Measurements from ENCODE around the gene CCDC85B. TPM values are rescaled to one million over a fixed set of nuclear protein-coding genes. Genes with fewer than 3 reads are reported as not detected.

Gene CCDC85B
- total and polyA plus RNA-seq, 2 of the 13 experiments (the other 11 are each of a cell fraction or from before 2014, with no cell fraction given) = 8.2 to 19.5 TPM

DNA sequence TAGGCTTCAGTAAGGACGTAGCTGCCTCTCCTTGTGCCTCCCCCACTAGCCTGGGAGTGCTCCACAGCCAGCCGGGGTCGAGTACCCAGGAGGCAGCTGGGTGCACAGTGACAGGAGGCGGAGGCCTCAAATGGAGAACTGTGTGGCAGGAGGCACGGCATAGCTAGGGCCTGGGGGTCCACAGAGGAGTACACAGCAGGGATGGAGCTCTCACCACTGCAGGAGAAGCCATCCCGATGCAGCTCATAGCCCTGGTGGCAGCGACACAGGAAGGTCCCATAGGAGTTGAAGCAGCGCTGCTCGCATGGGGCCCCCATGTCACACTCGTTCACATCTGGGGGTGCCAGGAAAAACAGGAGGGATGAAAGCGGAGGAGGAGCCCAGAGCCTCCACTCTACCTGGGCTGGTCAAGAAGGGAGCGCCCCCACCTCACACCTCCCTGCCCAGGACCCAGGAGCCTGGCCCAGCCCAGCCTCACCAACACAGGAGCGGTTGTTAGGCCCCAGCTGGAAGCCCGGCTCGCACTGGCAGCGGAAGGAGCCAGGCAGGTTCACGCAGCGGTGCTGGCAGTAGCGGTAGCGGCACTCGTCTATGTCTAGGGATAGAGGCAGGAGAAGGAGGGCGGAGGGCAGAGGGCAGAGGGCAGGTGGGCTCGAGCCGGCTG is 20.7 kb upstream of the CCDC85B start (continued):
- peak; percentile 31 for TF ChIP-seq ZNF687 (CRISPR knock-in tag; IDR thresholded peaks at IDR 0.05)

DNA sequence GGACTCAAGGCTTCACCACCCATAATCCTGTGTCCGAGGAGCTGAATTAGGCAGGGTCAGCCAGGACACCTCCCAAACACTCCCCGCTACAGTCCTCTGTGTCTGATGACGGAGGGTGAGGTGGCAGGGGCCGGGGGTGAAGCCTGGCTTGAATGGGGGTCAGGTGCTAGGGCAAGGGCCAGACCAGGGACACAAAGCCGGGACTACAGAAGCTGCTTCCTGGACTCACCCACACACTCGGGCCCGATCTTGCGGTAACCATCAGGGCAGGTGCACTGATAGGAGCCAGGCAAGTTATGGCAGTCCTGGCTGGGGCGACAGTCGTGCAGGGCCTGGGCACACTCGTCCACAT is 20.2 kb upstream of the CCDC85B start:
- DNase-seq (ENCODE audit: low spot score) = no peak
- Histone ChIP-seq H3K27ac (ENCODE audit: extremely low read length, insufficient read depth, low read length) (no peak overlapping the region), H3K9ac (ENCODE audit: insufficient read depth, low read depth, low read length) (no peak overlapping the region), H3K4me3 (replicated peaks in 1 of 3; ENCODE audit: insufficient read depth in 1 of 3, low read depth in 2 of 3, low read length in 3 of 3) (no peak overlapping the region; a peak in 1 of 6 replicates), H3K9me3 (ENCODE audit: low read length) (no peaks in the 10 kb centered on the region), H3K36me3 (replicated peaks in 1 of 2; ENCODE audit: control insufficient read depth in 1 of 2, insufficient read depth in 2 of 2, low read length in 2 of 2) (peaks cover 2 to 17% of the 10 kb centered on the region in 2 experiments; a peak in 4 of 5 replicates), H3K4me1 (ENCODE audit: insufficient read depth, low read length) (peaks cover 22% of the 10 kb centered on the region), H3K79me2 (ENCODE audit: insufficient read depth, low read length) (no peaks in the 10 kb centered on the region), H4K20me1 (ENCODE audit: insufficient read depth, low read length) (no peaks in the 10 kb centered on the region), H2AFZ (ENCODE audit: low read length) (no peak overlapping the region), H3K4me2 (ENCODE audit: low read depth, low read length) (peak overlapping the region; percentile 71), H3K27me3 (ENCODE audit: control insufficient read depth in 1 of 2, insufficient read depth in 2 of 2, low read length in 2 of 2) (no peaks in the 10 kb centered on the region; a peak in 1 of 5 replicates)
- in situ Hi-C loops (cut with HindIII; ENCODE audit: extremely low pct_ligation_motif_present, low pct_unique_long_range_greater_than_20kb) = no loop called here
- ATAC-seq = peak; percentile 4
- no TSS peak for BruUV-seq (replicated peaks)
- 88% methylated on average over 2 of the region's 11 CpGs for WGBS (ENCODE audit: low lambda C conversion rate)
- ChIA-PET POLR2A (interaction anchor here (1.0 to 8.9 kb wide), 4 partner anchors 11 to 20 kb away, joined by 3 to 81 read pairs (median 15); partner anchors contain the start of genes CCDC85B, CFL1, FIBP and MUS81), CTCF (ENCODE audit: low intra/inter-chr PET ratio, low total read pairs) (no interaction called here)
- TF ChIP-seq MED13 (CRISPR knock-in tag; IDR thresholded peaks at IDR 0.05) (no peak), AGO1 (IDR thresholded peaks at IDR 0.05; ENCODE audit: low read depth, low read length, poor library complexity, severe bottlenecking) (peak; percentile 60), AGO2 (optimal IDR thresholded peaks at IDR 0.05; ENCODE audit: low read depth, low read length) (peak; percentile 4), NR2C2 (CRISPR knock-in tag; IDR thresholded peaks at IDR 0.05; ENCODE audit: borderline replicate concordance) (0 out of 2 replicates have a peak, but pooled peaks have one; percentile 12), ZNF687 (CRISPR knock-in tag; IDR thresholded peaks at IDR 0.05) (peak; percentile 4; the same call in 1 of the 2 replicates), SOX13 (IDR thresholded peaks at IDR 0.05) (no peak), SOX13 (CRISPR knock-in tag; conservative IDR thresholded peaks at IDR 0.05 in 1 of 2, IDR thresholded peaks at IDR 0.05 in 1 of 2) (no peak), ZBTB38 (CRISPR knock-in tag; IDR thresholded peaks at IDR 0.05) (0 out of 2 replicates have a peak, but pooled peaks have one; percentile 13)
- FAIRE-seq = no peak
- intact Hi-C loops (cut with micrococcal nuclease; ENCODE audit: unreplicated experiment) = no loop called here

All from HepG2 (cell line).